ENCODE data around the gene CRACR2B.

DNA sequence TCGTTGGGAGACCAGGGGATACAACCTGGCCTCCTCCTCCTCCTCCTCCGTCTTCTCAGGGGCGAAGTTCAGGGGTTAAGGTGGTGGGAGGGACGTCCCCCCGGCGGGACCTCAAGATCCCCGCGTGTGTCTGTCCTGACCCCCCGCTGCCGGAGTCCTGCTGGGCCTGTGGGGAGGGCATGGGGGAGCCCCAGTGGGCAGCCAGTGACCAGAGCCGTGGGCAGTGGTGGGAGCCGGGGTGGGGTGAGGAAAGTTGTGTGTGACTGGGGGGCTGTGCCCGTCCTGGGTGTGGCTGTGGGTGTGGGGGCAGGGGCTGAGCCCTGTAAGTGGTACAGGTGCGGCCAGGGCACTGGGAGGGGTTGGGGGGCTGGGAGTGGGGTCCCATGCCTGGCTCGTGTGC is 25.0 kb downstream of the CRACR2B start:
- no peak for TF ChIP-seq POLR2A (IDR thresholded peaks at IDR 0.05)
- TF ChIP-seq, protein P1, sequence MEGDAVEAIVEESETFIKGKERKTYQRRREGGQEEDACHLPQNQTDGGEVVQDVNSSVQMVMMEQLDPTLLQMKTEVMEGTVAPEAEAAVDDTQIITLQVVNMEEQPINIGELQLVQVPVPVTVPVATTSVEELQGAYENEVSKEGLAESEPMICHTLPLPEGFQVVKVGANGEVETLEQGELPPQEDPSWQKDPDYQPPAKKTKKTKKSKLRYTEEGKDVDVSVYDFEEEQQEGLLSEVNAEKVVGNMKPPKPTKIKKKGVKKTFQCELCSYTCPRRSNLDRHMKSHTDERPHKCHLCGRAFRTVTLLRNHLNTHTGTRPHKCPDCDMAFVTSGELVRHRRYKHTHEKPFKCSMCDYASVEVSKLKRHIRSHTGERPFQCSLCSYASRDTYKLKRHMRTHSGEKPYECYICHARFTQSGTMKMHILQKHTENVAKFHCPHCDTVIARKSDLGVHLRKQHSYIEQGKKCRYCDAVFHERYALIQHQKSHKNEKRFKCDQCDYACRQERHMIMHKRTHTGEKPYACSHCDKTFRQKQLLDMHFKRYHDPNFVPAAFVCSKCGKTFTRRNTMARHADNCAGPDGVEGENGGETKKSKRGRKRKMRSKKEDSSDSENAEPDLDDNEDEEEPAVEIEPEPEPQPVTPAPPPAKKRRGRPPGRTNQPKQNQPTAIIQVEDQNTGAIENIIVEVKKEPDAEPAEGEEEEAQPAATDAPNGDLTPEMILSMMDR (IDR thresholded peaks at IDR 0.05) = no peak
